Activated CD8-positive, alpha-beta memory T cell treated with anti-CD3 and anti-CD28 coated beads for 4 hours (primary cell): ENCODE measurements around the gene SPAG5.

ENCODE experiments used
- DNase-seq, 2 donors: peaks; one replicate each; pipeline ENCODE4 v3.0.0-alpha.2; 2020; ENCODE audit warnings: low read depth in 2 of 2

Gene SPAG5, protein sequence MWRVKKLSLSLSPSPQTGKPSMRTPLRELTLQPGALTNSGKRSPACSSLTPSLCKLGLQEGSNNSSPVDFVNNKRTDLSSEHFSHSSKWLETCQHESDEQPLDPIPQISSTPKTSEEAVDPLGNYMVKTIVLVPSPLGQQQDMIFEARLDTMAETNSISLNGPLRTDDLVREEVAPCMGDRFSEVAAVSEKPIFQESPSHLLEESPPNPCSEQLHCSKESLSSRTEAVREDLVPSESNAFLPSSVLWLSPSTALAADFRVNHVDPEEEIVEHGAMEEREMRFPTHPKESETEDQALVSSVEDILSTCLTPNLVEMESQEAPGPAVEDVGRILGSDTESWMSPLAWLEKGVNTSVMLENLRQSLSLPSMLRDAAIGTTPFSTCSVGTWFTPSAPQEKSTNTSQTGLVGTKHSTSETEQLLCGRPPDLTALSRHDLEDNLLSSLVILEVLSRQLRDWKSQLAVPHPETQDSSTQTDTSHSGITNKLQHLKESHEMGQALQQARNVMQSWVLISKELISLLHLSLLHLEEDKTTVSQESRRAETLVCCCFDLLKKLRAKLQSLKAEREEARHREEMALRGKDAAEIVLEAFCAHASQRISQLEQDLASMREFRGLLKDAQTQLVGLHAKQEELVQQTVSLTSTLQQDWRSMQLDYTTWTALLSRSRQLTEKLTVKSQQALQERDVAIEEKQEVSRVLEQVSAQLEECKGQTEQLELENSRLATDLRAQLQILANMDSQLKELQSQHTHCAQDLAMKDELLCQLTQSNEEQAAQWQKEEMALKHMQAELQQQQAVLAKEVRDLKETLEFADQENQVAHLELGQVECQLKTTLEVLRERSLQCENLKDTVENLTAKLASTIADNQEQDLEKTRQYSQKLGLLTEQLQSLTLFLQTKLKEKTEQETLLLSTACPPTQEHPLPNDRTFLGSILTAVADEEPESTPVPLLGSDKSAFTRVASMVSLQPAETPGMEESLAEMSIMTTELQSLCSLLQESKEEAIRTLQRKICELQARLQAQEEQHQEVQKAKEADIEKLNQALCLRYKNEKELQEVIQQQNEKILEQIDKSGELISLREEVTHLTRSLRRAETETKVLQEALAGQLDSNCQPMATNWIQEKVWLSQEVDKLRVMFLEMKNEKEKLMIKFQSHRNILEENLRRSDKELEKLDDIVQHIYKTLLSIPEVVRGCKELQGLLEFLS

DNA sequence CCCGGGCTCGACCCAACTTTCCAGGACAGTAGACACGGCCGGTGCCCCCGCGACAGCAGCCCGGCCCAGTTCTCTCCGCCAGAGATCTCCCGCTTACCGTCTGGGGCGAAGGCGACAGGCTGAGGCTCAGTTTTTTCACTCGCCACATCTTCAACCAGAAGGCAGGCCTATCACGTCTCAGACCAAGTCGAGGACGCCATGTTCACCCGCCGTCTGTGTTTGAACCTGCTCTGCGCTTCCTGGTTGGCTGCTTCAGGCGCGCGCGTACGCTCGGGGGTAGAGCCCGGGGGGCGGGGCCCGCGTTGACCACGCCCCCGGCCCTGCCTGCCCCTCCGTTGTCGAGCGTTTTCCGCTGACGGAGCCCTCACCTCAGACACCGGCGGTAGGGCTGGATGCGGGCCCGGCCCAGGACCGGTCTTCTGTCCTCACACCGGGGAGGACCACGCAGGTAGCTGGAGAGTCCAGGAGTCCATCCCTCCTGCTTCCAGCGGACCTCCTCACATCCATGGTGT, at the start of gene SPAG5:
TSS of gene SPAG5 (minus strand) at position 227 of the 512 bp plus-strand sequence. CDS start at position 148, 79 bp downstream.
- DNase-seq: peak; percentile 85 to 87

DNA sequence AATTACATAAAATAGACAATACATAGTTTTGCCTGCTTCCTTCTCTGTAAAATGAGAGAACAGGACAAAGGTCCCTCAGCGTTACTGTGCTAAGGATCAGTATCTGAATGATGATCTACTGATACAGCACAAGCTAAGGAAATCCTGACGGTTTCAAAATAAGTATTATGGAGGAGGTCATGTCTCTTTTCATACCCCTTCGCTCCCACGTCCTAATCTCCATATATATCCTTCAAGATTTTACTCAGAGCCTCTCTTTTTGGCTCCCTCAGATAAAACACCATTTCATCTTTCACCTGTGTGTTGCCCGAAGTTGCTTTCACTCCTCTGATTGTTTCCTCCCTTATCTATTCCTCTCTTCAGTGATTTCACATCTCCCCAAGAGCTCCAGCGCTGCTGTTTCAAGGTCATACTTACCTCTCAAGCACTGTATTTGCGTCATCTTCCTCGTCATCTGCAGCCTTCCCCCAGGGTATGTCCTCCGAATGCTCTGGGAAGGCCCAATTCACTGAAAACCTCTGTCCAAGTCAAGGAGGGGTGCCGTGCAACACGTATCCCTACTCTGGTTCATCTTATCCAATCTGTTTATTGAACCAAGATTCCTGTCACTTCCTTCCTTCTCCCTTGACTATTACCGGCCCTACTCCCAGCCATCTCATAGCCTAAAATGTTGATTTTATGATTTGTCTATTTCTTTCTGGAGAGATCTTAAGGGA, 47.4 kb upstream of the SPAG5 start:
- DNase-seq: no peak

DNA sequence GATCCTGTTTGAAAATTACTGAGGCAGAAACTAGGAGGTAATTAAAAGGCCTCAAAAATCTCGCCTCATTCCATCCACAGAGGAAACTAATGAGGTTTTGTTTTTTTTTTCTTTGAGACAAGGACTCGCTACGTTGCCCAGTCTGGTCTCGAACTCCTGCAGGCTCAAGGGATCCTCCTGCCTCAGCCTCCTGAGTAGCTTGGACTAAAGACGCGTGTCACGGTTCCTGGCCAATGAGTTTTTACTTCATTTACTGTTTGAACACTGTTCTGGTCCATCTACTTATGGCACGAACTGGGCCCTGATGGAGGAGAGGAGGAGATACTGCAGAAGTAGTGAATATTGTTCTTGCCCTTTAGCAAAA, 46.7 kb upstream of the SPAG5 start:
- DNase-seq: no peak

DNA sequence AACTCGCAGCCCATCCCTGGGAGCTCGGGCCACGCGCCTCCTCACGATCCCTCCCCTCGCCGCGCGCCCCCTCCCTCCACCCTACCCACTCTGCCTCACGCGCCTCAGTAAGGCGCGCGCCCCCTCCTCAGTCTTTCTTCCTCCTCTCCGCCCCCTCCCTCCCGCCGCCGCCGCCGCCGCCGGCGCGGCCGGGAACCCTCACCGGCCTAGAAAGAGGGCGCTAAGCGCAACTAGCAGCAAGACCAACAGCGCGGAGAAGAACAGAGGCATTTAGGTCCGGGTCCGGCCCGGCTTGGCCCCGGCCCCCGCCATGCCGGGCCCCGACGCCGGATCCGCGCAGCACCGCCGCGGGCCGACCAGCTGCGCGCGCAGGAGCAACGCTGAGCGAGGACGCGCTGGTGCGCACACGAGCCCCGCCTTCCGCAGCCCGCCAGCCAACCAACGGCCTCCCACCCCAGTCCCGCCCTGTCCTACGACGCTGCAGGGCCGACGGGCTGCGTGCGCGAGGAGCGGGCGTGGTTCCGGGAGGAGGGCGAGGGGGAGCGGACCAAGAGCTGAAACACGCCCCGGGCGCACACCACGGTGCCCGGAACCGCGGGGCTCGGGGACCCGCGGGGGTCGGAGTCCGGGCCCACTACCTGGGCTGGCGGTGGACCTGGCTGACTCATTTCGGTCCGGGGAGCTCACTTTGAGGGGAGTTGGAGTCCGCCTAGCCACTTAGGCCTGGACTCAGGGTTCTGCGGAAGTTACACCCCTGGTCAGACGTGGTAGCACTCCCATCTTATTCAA, 46.2 kb upstream of the SPAG5 start, which contains the start of gene BLTP2:
TSS of gene BLTP2 (minus strand) at position 372 of the 789 bp plus-strand sequence. CDS start at position 270, 102 bp downstream.
- DNase-seq: peak; percentile 86 to 92

DNA sequence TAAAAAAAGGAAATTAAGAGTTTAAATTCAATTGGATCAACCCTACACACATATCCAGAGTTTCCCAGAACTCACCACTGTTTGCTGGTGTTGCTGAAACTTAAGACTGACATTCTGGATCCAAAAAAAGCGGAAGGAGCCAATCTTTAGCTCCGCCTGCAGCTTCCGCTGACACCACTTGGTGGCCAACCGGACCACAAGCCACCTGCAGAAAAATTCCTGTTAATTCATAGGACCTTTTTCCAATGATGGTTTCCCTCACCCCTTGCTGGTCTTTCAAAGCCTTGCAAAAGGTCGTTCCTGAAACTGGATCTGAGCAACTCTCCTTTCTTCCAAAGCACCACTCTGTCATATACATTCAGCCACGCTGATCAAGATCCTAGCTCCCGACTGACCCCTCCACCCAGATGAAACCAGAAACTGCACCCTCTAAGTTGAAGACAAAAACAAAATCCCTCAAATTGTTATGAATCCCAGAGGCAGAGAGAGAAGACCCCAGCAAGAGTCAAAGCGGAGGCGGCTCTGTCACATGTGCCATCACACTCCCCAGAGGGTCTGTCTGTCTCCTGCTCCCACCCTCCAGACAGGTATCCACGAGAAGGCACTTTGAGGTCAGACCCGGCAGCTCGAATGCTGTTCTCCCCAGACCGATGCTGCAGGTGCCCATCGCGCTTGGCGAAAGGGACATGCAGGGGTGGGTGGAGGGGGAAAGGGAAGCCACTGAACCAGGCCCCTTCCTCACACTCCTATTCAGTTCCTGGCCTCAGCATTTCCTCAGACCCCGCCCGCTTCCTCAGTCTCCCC, 45.4 kb upstream of the SPAG5 start:
- DNase-seq: no peak

DNA sequence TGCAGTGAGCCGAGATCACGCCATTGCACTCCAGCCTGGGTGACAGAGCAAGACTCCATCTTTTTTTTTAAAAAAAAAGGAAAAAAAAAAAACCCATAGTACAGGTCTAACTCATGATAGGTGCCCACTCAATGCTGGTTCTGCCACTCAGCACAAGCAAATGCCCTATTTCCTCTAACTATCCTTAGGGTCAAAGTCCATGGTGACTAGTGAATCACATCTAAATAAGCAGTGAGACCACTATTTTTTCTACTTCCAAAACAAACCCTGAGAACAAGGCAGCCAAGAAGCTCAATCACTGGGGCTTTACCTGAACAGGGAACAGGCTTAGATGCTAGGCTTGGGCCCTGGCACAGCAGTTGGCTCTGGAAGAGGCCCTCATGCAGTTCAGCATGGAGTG, 42.8 kb upstream of the SPAG5 start:
- DNase-seq: no peak

DNA sequence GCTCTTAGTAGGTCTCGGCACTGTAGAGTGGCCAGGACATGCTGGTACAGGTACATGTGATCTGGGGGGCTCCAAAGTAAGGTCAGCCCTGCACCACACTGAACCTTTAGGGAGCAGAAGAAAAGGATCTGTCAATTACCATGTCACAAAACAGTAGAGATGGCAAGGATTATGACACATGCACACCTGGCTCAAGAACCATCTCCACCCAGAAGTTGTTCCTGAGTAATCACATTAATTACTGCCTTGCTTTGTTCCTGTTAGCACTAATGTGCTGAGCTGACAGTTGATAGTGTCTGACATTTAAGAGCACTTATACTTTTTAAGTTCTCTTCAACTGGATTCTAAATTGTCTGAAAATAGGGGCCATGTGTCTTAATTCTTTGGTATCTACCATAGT, 36.7 kb upstream of the SPAG5 start:
- no peak for DNase-seq

DNA sequence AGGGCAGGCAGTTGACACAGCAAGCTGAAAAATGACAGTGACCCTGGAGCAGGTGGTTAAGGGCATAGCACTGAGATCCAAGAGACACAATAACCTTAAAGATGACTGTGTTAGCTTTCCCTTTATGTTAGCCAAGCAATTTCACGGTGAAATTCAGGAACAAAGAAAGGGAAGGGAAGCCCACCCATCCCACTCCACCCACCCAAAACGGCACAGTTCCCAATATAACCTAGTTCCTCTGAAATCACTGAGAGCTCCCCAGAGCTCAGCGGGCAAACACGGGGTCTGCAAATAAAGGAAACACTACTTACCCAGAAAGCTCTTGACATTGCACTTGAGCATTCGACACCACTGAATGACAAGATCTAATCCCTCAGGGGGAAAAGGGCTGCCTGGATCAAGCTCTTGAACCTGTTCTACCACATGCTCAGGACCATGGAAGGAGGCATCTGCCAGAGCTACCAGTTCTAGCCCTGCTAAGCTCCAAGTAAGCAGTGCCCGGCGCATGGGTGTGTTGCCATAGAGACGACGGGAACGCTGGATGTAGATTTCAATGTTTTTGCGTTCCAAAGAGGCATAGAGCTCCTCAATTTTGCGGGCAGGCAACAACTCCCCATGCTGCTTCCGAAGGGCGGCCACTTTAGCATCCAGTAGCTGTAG, 35.5 kb upstream of the SPAG5 start:
- DNase-seq: no peak

DNA sequence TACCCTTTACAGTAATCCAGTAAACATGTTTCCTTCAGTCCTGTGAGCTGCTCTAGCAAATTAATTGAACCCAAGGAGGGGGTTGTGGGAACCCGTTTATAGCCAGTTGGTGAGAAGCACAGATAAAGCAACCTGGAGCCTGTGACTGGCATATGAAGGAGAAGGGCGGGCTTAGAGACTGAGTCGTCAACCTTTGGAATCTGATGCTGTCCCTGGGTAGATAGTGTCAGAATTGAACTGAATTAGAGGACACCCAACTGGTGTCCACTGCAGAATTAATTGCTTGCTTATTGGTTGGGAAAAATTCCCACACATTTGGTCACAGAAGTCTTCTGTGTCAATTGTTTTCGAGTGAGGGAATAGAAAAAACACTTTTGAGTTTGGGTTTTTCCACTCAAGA, 28.0 kb upstream of the SPAG5 start:
- DNase-seq: no peak

DNA sequence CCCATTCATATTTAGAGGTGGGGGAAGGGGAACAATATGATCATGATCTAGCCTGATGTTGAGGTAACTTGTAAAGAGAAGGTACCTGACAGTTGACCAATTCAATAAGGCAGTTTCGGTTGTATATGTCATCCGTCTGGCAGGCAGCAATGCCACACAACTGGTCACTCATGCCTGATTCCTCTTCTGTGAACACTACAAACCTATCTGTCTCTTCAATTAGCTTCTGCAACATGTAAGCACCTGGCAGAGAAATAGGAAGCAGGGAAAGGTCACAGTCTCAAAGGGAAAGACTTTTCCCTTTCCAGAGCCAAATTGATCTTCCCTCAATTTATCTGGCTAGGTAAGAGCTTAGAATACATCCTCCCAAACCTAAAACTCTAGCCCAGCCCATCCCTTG, 25.3 kb upstream of the SPAG5 start:
- no peak for DNase-seq

DNA sequence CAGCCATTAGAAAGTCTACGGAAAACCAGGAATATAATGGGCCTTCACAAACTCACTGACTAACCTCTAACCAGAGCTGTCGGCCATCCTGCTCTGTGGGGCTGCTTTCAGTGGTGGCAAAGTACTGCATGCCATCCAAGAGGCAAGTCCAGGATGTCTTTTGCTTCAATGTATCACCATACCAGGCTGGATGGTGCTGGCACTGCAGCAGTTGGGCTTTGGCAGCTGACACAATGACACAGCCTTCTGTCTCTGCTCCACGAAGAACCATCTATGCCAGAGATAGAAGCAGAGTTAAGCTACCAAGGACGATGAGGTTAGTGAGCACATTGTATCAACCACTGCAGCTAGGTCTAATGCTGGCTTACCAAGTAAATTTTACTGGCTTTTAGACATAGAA, 24.9 kb upstream of the SPAG5 start:
- no peak for DNase-seq

DNA sequence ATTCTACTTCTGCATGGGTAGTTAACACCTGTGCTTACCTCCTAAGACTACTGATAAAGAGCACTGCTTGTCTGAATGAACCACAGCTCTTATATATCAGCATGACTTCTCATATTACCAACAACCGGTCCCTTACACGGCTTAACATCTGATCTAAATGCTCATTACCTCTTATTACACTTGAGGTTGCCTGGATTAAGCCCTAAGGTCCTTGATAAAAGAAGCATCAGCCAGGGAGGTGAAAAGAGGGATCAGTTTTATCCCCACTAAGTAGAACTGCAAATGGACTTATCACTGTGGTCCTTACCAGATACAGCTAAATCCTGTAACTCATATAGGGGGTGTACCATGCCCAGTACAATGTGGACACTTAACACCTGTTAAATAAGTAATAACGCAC, 23.4 kb upstream of the SPAG5 start:
- no peak for DNase-seq

DNA sequence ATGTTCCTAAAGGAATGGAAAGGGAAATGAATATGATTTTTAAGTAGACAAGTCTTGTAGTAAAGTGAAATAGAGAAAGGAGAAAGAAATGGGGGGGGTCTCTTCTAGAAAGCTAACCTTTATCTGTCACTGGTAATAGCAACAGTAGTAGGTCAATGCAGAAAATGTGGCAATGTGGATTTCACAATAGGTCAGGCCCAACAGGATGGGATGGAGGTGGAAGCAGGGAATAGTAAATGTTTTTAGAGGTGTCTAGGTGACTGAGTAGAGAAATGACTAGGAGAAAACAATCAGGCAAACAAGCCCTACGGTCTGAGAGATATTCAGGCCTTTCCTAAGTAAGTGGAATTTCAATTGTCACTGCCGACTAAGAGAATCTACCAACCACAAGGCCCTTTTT, 21.2 kb upstream of the SPAG5 start:
- no peak for DNase-seq

DNA sequence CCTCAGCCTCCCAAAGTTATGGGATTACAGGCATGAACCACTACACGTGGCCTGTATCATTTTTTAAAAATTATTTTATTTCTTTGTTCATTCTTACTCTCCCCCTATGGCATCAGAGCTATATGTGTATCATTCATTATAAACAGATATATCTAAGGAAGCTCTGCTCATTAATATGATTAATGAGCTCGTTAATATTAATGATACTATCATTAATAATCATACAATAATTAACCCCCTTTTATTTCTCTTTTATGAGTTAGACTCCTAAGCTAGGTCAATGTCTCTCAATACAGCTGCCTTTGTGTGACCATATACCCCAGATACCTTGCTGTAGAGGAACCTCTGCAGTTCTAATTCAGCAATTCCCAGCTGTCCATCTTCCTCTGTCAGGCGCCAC, 19.6 kb upstream of the SPAG5 start:
- DNase-seq: no peak

DNA sequence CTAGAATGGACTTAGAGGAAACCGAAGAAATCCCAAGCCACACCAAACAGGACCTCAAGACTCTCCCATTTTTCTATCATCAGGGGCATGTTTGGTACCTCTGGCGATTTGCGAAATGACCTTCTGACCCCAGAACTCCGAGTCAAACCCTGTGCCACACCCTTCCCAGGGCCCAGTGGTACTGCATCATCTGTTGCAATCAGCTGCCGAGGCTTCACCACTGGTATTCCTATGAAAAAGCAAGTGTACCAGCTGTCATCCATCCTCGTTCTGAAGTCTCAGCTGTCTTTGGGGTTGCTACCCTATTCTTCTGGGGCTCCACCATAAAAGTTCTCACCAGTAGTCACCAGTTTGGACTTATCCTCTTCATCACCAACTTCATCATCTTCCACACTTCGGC, 17.5 kb upstream of the SPAG5 start:
- DNase-seq: no peak

DNA sequence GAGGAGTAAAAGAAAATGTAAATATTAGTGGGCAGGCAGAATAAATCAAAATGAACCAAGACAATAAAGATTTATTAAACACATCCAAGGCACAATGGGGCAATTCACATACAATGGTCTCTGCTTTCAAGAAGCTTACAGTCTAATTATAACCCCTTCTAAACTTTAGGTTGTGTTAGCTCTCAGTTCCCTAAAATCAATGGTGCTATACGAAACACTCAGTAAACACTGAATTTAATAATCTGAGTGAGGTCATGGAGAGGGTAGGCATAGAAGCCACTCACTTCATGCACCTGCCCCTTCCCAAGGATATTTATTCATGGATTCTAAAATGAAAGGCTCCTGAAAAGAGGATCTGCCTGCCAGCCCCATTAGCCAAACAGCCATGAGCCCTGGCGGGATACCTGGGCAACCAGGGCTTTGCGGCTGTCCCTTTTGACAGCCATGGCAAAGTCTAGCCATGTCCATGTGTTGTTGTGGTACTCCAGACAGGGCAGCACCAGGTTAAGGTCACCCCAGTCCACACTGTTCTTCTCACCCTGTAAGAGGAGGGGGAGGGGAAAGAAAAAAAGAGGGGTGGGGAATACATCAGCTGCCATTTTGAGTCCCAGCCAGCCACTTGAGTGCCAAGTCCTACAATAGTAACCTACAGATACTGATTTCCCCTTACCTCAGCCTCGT, 16.6 kb upstream of the SPAG5 start:
- DNase-seq: no peak

DNA sequence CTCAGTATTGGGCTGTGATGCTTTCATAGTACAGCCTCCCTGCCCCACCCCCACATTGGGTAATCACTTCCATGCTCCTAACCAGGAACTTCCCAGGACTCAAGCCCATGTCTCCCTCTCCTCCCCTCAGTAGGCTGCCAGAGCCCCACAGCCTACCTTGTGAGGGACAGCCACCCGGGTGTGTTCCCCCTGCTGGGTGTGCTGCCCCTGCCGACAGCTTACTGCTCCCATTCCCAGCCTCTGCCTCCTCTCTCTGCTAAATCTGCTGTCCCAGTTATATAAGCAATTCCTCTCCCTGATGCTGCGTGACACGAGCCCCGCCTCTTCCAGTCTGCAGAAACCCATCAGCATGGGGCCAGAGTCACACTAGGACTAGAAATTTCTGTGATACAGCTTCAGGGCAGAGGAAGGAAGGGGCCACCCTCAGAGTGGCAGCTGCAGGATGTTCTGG, 15.1 kb upstream of the SPAG5 start, which contains the start of gene RSKR:
TSS of gene RSKR (minus strand) at position 255 of the 451 bp plus-strand sequence. CDS start at position 231, 24 bp downstream.
- DNase-seq: no peak
